HG03196 (cell line): ENCODE results near the gene ANXA5.
"Not testable (repeated sequence)": the region's sequence is repeated elsewhere in the genome, so short reads cannot be mapped to it uniquely, and the experiment has no call there.

Source experiments
- ATAC-seq: cut with Tn5 transposase; IDR thresholded peaks from one replicate; pipeline ENCODE4 v1.9.1; 2021; ENCODE audit not compliant: unreplicated experiment

Gene ANXA5

DNA sequence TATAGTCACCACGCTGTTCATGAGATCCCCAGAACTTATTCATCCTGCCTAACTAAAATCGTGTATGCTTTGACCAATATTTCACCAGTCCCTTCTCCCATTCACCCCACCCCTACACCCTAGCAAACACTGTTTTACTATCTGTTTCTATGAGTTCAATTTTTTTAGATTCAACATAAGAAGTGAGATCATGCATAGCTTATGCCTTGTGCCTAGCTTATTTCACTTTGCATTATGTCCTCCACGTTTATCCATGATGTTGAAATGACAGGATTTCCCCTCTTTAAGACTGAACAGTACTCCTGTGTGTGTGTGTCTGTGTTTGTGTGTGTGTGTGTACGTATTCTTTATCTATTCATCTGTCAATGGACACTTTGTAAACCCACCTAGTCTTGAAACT, 16.8 kb downstream of the ANXA5 start:
- ATAC-seq: no peak

DNA sequence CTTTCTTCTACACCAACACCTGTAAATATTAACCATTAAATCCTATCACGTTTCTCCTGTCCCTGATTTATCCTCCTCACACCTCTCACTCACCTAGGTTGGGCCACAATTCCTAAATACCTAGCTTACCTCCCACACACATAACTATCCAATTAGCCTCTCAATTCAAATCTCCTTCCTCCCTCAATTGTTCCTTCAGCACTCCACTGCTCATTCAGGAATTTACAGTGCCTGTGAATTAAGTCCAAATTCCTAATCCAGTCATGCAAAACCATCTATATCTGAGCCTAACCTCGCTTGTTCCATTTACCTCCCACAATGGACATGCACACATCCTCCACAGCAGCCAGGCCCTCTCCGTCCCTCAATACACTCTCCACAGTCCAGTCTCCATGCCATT, 17.5 kb downstream of the ANXA5 start:
- no peak for ATAC-seq

DNA sequence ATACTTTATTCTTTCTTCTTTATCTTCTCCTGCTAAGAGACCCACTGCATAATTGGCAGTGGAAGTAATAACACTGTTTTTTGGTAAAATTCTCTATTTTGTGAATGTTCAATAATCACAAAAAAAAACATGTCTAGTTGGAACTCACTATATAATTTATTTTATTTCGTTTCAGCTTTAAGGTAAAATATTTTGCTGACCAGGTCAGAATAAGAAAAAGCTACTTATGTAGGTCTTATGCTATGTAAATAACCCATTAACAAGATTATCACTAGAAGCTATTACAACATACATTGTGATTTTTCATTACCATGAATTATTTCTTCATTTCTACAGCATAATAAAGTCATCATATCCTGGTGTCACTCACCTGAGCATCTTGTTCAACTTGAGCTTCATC, 19.3 kb downstream of the ANXA5 start:
- no peak for ATAC-seq

DNA sequence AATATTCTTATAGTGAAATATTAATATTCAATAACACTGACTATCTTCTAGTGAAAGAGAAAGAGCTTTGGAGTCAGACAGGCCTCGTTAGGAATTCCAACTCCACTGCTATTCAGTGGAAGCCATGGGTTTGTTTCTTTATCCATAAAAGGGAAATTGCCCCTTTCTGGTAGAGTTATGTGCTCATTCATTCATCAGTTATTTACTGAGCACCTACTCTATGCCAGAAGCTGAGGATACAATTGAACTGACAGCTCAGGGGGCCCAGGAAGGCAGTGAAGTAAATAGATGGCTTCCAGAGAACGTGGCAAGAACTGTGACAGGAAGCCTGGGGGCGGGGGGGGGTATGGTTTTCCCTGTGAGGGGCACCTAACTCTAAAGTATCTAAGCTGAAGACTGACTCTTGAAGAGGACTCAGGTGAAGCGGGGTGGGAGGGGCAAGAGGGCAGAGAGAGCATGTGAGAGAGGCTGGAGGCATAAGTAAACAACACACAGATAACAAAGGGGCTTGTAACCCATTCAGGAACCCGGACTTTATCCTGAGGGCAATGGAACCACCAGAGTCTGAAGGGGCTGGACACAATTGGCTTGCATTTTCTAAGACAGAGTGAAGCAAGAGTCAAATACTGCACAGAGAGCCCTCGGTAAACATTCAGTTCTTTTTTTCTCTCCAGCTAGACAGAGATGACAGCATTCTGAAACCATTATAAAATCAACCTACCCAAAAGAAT, 20.3 kb downstream of the ANXA5 start:
- no peak for ATAC-seq

DNA sequence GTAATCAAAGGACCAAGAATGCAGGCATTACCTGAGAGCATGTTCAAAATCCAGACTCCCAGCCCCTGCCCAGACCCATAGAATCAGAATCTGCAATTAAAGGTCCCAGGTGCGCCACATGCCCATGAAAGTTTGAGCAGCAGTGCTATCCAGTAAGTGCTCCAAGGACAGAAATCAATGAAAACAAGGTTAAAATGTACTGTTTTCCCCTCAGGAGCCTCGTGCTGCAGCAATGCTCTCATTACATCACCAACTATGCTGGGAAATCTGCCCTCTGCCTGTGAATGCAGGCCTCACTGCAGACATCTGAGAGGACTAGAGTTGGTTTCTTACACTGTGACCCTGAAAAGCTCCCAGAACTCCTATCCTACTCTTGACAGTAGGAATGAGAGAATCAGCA, 21.1 kb downstream of the ANXA5 start:
- ATAC-seq: no peak

DNA sequence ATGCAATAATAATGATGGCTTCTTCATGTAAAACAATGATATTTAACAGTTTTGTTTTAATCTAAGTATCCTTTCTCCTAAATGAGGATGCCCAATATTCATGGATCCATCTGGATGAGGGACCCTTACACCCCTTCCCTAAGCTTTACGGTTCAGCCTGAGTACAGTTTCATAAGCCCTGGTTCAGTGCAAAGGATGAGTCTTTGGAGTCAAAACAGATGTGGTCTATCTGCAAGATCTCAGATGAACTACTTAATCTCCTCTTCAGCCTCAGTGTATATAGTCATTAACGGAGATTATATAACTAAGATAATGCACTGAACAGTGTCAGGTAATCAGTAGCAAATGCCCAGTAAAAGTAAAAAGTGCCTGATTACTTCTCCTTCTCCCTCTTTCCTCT, 22.1 kb downstream of the ANXA5 start:
- ATAC-seq: no peak

DNA sequence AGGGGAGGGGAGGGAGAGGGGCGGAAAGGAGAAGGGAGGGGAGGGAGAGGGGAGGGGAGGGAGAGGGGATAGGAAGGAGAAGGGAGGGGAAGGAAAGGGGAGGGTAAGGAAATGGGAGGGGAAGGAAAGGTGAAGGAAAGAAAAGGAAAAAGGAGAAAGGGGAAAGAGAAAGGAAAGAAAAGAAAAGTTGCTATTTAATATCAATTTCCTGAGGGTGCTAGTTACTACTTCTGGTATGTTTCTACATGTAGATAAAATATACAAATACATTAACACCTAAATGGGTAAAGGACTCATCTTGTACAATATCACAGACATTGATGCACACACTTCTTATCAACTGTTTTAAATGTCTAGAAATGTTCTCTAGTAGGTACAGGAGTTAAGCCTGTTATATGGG, 22.6 kb downstream of the ANXA5 start:
- no peak for ATAC-seq

DNA sequence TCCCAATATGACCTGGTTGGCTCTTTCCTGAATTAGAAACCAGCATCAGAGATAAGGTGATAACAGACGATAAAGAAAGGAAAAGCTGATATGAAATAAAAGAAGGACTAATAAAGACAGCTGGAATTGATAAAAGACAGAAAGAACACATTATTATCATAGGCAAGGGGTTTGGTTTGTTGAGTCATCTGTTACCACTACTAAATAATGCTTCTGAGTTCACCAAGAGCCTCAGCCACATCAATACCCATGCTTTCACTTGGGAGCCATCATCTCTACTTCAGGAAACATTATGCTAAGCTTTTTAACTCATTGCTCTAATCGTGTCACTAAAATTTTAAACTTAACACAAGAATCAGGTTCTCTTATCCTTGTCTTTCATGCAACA, 27.6 kb downstream of the ANXA5 start:
- no peak for ATAC-seq

DNA sequence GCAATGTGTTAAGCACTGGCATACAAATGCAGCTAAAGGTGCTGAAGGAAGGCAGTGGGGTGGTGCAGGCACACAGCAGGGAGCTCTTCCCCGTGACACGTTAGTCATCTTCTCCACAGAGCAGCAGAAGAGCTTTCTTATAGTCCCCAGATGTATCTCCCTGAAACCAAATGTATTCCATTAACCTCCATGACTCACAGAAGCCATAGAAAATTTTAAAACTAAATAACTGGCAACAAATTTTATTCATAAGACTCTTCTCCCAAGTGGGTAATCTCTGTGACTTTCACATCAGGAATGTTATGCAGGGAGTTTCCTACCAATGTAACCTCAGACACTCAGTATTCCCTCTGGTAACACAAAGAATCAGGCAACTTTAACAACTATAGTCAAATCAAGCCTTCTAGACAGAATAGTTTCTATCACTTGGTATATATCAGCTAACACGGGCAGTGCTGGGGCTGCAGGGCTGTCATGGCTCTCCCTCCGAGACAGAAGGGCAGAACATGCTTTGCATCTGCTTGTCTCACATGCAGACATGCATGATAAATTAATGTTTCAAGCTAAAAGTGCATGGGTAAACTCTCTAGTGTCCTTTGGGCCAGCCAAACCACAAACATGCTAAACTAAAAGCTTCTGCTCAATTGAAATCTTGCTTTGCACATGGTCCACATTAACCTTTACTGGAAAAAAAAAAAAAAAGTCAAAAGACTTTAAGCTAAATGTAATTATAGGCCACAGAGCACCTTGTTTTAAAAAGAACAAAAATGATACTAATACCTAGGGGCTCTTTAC, 28.2 kb downstream of the ANXA5 start:
- no peak for ATAC-seq

DNA sequence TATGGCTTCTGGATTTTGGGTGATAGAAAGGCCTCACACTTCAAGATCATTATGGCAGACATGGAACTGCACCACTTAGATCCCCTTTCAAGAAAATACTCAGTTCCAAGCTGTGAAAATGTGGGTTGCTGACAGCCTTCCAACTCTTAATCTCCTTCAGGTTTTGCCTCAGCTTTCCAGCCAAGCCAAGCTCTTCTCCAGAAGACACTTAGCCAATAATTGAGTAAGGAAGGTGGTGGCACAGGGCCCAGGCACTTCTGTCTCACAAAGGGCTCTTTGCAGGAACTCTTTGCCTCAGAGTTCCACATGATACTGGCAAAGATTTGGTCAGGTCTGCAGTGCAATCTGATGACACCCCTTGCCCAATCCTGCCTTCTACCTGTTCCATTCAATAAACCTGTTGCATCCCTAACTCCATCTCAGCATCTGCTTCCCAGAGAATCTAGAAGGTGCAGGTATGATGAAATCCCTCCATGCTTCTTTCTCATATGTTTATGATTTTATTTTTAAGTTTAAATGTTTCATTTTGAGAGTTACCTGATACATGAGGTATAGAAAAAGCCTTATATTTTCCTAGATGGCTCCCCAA, 30.6 kb downstream of the ANXA5 start:
- no peak for ATAC-seq

DNA sequence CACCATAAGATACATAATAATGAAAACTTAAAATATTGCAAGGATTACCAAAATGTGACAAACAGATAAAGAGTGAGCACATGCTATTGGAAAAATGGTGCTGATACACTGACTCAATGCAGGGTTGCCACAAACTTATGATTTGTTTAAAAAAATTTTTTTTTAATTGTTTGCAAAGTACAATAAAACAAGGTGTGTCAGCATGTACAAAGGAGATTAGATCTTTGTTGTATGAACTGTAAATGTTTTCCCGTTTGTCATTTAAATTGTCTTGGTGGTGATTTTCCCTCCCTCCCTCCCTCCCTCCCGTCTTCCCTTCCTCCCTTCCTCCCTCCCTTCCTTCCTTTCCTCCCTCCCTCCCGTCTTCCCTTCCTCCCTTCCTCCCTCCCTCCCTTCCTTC, 31.4 kb downstream of the ANXA5 start:
- ATAC-seq: no peak

DNA sequence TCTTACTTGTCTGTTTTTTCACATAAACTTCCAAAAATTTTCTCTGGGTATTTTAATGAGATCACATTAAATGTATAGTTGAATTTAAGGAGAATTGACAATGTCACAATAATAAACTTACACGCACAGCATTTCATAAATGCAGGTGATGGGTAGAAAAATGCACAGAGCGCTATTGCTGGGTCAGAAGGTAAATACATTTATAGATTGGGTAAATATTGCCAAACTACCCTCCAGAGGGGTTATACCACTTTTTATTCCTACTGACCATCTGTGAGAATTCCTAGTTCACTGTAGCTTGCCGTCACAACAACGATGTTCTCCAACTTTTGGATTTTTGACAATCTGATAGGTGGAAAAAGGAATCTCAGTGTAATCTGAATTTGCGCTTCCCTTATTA, 34.6 kb downstream of the ANXA5 start:
- no peak for ATAC-seq

DNA sequence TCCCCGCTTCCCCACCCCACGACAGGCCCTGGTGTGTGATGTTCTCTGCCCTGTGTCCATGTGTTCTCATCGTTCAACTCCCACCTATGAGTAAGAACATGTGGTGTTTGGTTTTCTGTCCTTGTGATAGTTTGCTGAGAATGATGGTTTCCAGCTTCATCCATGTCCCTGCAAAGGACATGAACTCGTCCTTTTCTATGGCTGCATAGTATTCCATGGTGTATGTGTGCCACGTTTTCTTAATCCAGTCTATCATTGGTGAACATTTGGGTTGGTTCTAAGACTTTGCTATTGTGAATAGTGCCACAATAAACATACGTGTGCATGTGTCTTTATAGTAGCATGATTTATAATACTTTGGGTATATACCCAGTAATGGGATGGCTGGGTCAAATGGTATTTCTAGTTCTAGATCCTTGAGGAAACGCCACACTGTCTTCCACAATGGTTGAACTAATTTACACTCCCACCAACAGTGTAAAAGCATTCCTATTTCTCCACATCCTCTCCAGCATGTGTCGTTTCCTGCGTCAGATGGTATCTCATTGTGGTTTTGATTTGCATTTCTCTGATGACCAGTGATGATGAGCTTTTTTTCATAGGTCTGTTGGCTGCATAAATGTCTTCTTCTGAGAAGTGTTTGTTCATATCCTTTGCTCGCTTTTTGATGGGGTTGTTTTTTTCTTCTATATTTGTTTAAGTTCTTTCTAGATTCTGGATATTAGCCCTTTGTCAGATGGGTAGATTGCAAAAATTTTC, 36.4 kb downstream of the ANXA5 start:
- not testable (repeated sequence) for ATAC-seq

DNA sequence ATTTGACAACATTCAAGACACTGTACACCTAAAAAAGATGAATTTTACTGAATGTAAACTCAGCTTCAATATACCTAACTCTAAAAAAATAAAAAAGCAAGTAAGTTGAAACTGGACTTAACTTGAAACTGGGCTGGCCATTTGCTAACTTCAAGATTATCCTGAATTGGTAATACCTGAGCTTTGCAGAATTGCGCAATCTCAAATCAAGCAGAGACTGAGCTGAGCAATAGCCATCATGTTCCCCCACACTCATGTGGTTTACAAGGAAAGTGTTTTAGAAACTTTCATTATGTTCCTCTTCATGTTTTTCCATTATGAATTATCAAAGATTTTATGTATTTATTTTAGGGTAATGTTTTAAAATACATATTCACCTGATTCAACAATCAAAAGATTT, 38.7 kb downstream of the ANXA5 start:
- ATAC-seq: no peak

DNA sequence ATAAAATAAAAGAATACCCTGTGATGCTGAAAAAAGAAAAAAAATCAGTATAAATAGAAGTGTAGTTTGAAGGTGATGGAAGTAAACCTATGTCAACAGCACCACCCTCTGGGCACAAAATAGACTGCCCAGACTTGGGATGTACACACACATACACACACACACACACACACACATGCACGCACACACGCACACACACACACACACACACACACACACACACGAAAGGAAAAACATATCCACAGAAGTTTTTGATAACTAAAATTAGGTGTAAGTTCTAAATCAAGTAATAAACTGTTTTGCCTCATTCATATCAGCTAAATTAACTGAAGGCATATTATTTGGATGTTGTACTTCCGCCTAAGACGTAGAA, 40.5 kb downstream of the ANXA5 start:
- no peak for ATAC-seq

DNA sequence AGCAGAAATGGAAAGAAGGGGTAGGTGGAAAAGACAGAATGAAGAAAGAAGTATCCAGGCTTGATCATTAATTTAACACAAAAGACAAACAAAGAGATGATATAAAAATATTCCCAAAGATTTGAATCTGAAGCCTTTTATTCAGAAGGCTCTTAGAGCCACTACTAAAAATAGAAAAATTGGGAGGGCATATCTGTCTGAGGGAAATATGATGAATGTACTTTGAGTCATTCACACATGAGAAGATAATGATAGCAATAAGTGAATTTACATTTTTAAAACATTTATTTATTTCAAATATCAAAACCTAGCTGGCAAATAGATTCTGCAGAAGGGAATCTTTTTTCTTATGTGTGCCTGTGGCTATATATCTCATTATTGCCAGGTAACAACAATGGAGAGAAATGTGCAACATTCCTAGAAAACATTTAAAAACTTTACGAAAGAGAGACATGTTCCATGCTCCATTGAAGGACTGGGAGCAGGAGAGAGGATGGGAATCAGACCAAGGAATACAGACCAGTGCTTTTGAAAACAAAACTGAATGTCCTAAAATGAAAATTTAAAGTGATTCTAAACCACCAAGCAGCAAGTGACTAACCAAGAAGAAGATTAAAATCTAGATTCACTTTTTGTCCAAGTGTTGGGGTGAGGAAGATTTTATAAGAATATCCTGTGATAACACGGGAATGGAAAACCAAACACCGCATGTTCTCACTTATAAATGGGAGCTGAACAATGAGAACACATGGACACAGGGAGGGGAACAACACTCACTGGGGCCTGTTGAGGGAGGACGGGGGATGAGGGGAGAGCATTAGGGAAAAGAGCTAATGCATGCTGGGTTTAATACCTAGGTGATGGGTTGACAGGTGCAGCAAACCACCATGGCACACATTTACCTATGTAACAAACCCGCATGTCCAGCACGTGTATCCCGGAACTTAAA, 41.2 kb downstream of the ANXA5 start:
- no peak for ATAC-seq

DNA sequence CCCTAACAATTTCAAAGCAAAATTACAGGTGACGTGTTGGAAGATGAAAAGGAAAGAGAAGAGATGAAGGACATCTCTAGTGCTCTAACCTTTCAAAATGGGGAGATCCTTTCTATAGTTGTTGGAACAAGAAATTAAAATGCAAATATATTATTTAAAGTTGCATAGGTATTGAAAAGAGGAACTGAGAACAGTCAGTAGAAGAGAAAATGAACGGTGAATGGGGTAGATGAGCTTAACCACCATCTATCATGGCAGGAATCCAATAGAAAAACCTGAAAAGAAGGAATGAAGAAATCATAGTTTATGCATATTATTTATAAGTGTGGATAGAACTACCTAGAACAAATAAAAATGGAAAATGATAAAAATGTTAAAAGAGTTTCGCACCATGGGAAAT, 42.0 kb downstream of the ANXA5 start:
- ATAC-seq: peak; percentile 82

DNA sequence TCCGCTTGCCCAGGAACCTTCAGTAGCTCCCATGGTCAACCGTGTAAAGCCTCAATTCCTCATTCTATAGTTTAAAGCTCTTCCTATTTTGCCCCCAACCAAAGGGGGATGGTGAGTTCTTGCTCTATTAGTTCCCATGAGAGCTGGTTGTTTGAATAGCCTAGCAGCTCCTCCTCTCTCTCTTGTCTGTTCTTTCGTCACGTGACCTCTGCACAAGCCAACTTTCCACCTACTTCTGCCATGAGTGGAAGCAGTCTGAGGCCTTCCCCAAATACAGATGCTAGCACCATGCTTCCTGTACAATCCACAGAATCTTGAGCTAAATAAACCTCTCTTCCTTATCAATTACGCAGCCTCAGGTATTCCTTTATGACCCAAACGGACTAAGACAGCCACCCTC, 42.8 kb downstream of the ANXA5 start:
- no peak for ATAC-seq

DNA sequence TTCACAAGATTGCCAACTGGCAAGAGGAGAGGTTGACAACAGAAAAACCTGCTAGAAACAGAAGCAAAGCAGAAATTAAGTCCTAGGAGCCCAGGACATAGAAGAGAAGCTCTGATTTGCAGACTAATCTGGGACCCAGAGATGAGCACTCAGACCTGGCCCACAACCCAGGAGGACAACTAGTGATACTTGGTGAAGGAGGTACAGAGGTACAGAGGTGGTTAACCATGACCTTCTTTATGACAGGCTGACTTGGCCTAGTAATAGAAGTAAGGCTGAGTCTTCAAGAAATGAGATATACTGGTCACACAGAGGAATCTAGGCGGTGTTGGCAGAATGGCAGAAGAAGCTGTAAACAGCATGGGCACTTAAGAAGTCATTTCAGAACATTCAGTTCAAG, 43.6 kb downstream of the ANXA5 start:
- ATAC-seq: no peak

DNA sequence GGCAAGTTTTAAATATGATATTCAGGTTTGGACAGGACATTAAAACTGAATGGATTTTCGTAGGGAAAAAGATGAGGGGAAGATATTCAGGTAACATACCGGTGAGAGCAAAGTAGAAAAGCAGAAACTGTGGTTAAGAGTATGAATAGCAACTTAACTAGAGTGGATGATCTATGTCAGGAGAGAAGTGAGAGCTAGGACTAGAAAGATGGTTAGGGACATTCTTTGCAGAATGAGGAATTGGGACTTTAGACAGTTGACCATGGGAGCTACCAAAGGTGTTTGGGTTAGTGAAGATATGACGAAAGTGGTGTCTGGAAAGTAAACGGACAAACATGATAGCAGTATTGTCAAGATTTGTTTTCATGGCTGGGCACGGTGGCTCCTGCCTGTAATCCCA, 45.2 kb downstream of the ANXA5 start:
- no peak for ATAC-seq

DNA sequence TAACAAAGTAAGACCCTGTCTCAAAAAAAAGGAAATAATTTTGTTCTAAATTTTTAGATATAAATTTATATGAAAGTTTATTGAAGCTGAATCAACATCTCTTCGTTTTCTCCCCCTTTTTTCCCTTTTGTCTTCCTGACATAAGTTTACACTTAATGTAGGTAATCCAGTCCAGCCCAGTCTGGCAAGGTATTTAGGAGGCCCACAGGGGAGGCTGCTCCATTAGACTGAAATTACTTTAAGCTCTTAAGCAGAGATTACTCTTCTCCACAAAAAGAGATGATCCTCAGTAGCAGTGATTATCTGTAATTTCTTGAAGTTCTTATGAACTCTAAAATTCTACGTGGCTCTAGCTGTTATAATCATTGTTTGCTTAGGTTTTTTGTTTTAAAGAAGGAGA, 46.0 kb downstream of the ANXA5 start:
- ATAC-seq: no peak
